GM12864 (cell line): ENCODE measurements around the gene CCSER1.
"Not testable (repeated sequence)": the region's sequence is repeated elsewhere in the genome, so short reads cannot be mapped to it uniquely, and the experiment has no call there.

Experiments
- DNase-seq: peaks from one replicate; pipeline ENCODE4 v3.0.0-alpha.2; 2011; ENCODE audit warnings: low read depth
- H3K4me3 ChIP-seq: 2 replicates; pipeline ENCODE4 v1.5.1; 2011; ENCODE audit warnings: mild to moderate bottlenecking, low read depth, low read length, control low read depth
- TF ChIP-seq, protein P1 (sequence below): IDR thresholded peaks from 2 replicates; pipeline ENCODE4 v1.5.1; 2011; ENCODE audit warnings: low read depth, mild to moderate bottlenecking, moderate library complexity, low read length, control low read depth, inconsistent platforms; ENCODE audit errors: missing control alignments

CCSER1 gene

DNA sequence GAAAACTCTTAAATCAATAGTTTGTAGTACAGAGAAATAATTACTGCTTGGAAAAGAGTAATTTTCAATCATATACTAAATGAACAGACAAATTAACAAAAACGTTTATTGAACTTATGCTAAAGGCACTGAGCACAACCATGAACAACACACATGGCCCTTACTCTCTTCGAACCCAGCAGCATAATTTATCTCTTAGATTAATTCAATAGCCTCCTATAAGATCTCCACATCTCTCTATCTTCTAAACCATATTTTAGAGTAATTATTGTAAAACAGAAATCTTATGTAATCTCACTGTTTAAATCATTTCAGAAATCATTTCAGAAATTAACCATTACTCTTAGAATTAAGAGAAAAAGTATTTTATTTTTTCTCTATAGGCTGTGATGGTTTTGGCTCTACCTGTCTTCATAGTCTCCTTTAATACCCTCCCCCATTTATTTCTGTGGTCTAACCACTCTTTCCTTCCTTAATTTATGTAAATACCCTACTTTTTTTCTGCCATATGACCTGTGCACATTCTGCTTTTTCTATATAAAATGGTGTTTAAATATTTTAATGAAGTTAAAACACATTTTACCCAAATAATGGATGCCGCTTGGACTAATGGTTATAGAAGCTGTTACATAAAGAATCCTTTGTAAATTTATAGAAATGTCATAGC, 218.5 kb downstream of the CCSER1 start:
- TF ChIP-seq, protein P1, sequence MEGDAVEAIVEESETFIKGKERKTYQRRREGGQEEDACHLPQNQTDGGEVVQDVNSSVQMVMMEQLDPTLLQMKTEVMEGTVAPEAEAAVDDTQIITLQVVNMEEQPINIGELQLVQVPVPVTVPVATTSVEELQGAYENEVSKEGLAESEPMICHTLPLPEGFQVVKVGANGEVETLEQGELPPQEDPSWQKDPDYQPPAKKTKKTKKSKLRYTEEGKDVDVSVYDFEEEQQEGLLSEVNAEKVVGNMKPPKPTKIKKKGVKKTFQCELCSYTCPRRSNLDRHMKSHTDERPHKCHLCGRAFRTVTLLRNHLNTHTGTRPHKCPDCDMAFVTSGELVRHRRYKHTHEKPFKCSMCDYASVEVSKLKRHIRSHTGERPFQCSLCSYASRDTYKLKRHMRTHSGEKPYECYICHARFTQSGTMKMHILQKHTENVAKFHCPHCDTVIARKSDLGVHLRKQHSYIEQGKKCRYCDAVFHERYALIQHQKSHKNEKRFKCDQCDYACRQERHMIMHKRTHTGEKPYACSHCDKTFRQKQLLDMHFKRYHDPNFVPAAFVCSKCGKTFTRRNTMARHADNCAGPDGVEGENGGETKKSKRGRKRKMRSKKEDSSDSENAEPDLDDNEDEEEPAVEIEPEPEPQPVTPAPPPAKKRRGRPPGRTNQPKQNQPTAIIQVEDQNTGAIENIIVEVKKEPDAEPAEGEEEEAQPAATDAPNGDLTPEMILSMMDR = no peak
- DNase-seq = no peak
- H3K4me3 ChIP-seq = no peak overlapping the region

DNA sequence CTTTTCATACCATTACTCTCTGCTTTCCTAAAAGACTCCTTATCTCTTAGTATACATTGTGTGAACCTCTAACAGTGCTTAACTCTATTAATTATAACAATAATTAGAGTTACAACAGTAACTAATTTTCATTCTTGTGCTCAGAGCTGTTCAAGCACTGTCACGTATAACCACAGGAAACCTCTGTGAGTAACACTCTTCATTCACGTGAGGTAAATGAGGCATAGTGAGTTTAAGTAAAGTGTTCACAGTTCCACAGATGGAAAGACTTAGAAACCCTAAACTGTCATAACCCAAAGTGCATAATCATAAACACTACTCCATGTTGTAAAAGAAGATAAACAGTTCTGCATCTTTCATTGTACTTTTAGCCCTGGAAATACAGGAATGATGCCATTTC, 222.4 kb downstream of the CCSER1 start:
- no peak overlapping the region for H3K4me3 ChIP-seq
- TF ChIP-seq, protein P1 = no peak
- DNase-seq = no peak

GRCh38 chr4:90357117-90357710, 230.0 kb downstream of the CCSER1 start:
- no peak for DNase-seq
- no peak overlapping the region for H3K4me3 ChIP-seq
- TF ChIP-seq, protein P1 = peak; percentile 19

- no peak for DNase-seq
- no peak overlapping the region for H3K4me3 ChIP-seq
These were observed 247.9 kb downstream of the CCSER1 start for GRCh38 chr4:90375081-90375480.

GRCh38 chr4:90393215-90393614, 266.0 kb downstream of the CCSER1 start:
- no peak for DNase-seq
- H3K4me3 ChIP-seq = no peak overlapping the region
- TF ChIP-seq, protein P1 = no peak

More at GRCh38 chr4:90375081-90375480, 247.9 kb downstream of the CCSER1 start:
- TF ChIP-seq, protein P1 = no peak

DNA sequence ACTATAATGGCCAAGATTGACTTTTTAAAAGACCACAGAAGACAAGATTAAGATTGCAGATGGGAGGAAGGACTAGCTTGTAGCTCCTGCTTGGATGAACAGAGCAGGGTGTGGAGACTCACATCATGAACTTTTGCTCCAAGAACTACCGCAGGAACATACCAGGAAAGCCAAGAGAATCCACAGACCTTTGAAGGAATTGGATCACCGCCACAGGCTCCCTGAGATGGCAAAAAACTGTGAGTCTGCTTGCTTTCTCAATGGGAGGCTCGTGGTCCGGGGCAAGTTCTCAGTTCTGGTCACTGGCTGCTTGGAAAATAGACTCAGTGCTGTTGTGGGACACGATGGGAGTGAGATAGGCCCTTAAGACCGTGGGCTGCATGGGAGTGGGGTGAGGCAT, 276.6 kb downstream of the CCSER1 start:
- DNase-seq = no peak
- TF ChIP-seq, protein P1 = no peak
- H3K4me3 ChIP-seq = no peak overlapping the region

- not testable (repeated sequence) for H3K4me3 ChIP-seq, DNase-seq
These were observed 280.7 kb downstream of the CCSER1 start for GRCh38 chr4:90407897-90408296.

GRCh38 chr4:90412786-90413185, 285.6 kb downstream of the CCSER1 start:
- not testable (repeated sequence) for H3K4me3 ChIP-seq, DNase-seq
